SK-MEL-5 (cell line): Measurements from ENCODE around the gene CNGB1. TPM values are rescaled to one million over a fixed set of nuclear protein-coding genes. Genes with fewer than 3 reads are reported as not detected.
"Not testable (repeated sequence)": the region's sequence is repeated elsewhere in the genome, so short reads cannot be mapped to it uniquely, and the experiment has no call there.

Source experiments
- DNase-seq: peaks from one replicate; pipeline ENCODE4 v3.0.0-alpha.2; 2016; ENCODE audit warnings: low read depth, low spot score
- in situ Hi-C: cut with HindIII; loops from 2 replicates; pipeline ENCODE4 v1.10.0; 2016; ENCODE audit warnings: low sequenced_read_pairs, high pct_unique_total_duplicates, low pct_unique_long_range_greater_than_20kb
- total RNA-seq: library from RNA; depleted of rRNA; stranded (reverse); fragments of >200 nt; shearing (Covaris generic); gene quantifications from 2 replicates; pipeline ENCODE4 v1.2.3, GENCODE V29; 2014

The CNGB1 gene
- total RNA-seq, 1 experiment from 2014 or later: not detected

GRCh38 chr16:57948027-57948426 lies 22.9 kb downstream of the CNGB1 start:
- no peak for DNase-seq
- in situ Hi-C loops: no loop called here

- in situ Hi-C loops: no loop called here
- no peak for DNase-seq
Measured at GRCh38 chr16:57947261-57947660, 23.7 kb downstream of the CNGB1 start.

- in situ Hi-C loops: no loop called here
- DNase-seq: no peak
Measured at GRCh38 chr16:57946181-57946801, 24.6 kb downstream of the CNGB1 start.

- DNase-seq: no peak
- in situ Hi-C loops: no loop called here
Measured at GRCh38 chr16:57945740-57946138, 25.2 kb downstream of the CNGB1 start.

GRCh38 chr16:57944970-57945739 lies 25.8 kb downstream of the CNGB1 start:
- DNase-seq: no peak
- in situ Hi-C loops: no loop called here

- DNase-seq, in situ Hi-C loops: not testable (repeated sequence)
Measured at GRCh38 chr16:57943381-57943780, 27.5 kb downstream of the CNGB1 start.

- in situ Hi-C loops, DNase-seq: not testable (repeated sequence)
Measured at GRCh38 chr16:57941901-57942300, 29.0 kb downstream of the CNGB1 start.

- no peak for DNase-seq
- in situ Hi-C loops: no loop called here
Measured at GRCh38 chr16:57941016-57941664, 29.8 kb downstream of the CNGB1 start.

GRCh38 chr16:57940382-57940966 lies 30.5 kb downstream of the CNGB1 start:
- no peak for DNase-seq
- in situ Hi-C loops: no loop called here

- no peak for DNase-seq
- in situ Hi-C loops: no loop called here
Measured at GRCh38 chr16:57939872-57940224, 31.1 kb downstream of the CNGB1 start.

- in situ Hi-C loops: no loop called here
- DNase-seq: peak; percentile 25
Measured at GRCh38 chr16:57938936-57939871, 31.7 kb downstream of the CNGB1 start.

GRCh38 chr16:57938484-57938883 lies 32.4 kb downstream of the CNGB1 start:
- in situ Hi-C loops: no loop called here

GRCh38 chr16:57937861-57938260 lies 33.1 kb downstream of the CNGB1 start:
- no peak for DNase-seq
- in situ Hi-C loops: no loop called here

More at GRCh38 chr16:57938484-57938883, 32.4 kb downstream of the CNGB1 start:
- no peak for DNase-seq

GRCh38 chr16:57935904-57936303 lies 35.0 kb downstream of the CNGB1 start:
- DNase-seq: no peak
- in situ Hi-C loops: no loop called here

- DNase-seq: no peak
- in situ Hi-C loops: no loop called here
Measured at GRCh38 chr16:57930533-57930932, 40.4 kb downstream of the CNGB1 start.

GRCh38 chr16:57929250-57929649 lies 41.7 kb downstream of the CNGB1 start:
- in situ Hi-C loops: no loop called here
- DNase-seq: no peak

GRCh38 chr16:57926041-57926440 lies 44.9 kb downstream of the CNGB1 start:
- no peak for DNase-seq
- in situ Hi-C loops: no loop called here
